HepG2 (cell line): ENCODE results near the gene BANP. TPM values are rescaled to one million over a fixed set of nuclear protein-coding genes. Genes with fewer than 3 reads are reported as not detected.
A peak's percentile ranks its signal among the peaks of the same experiment; 100 is the strongest.

ENCODE experiments used
- ATAC-seq: fragments of 200-7000 bp; cut with Tn5 transposase; 3 replicates; pipeline ENCODE4 v1.9.1; 2020; ENCODE audit warnings: mild to moderate bottlenecking, moderate library complexity
- BruUV-seq: library from RNA; stranded (reverse); fragments of 400-500 nt; replicated peaks from 2 replicates; lab custom pipeline; 2021; lab: Mats Ljungman, UMichigan
- CTCF ChIA-PET: fragments of 300-600 bp; formaldehyde crosslinking; extraction: SDS; loops from one replicate; lab custom pipeline; 2021; ENCODE audit warnings: low total read pairs, inconsistent platforms, low intra/inter-chr PET ratio; lab: Yijun Ruan, JAX
- POLR2A ChIA-PET: fragments of 350-600 bp; sonication (Branson Sonifier 250); formaldehyde crosslinking; loops from one replicate; lab custom pipeline; 2020; ENCODE audit warnings: antibody characterized with exemption, inconsistent platforms; lab: Yijun Ruan, JAX
- DNase-seq: peaks from one replicate; pipeline ENCODE4 v3.0.0-alpha.2; 2015; ENCODE audit warnings: low spot score
- FAIRE-seq: peaks from 3 replicates; lab custom pipeline; 2011; peaks lifted over from hg19 to GRCh38; lab: Jason Lieb, UNC
- H2AFZ ChIP-seq: one replicate; pipeline ENCODE4 v1.6.1; 2011; ENCODE audit warnings: low read length, inconsistent platforms
- H3K27ac ChIP-seq: fragments of 300-600 bp; 3 replicates; pipeline ENCODE4 v1.8.0; 2011; ENCODE audit warnings: mixed run types, mild to moderate bottlenecking, mixed read lengths, low read length, inconsistent platforms; ENCODE audit not compliant: insufficient read depth; ENCODE audit errors: extremely low read length
- H3K27me3 ChIP-seq, 2 experiments: fragments of 200-600 bp in 1 of 2; 2 replicates in 1 of 2; 3 replicates in 1 of 2; pipeline versions ENCODE4 v1.6.0 to v1.8.0; 2011; ENCODE audit warnings: low read length in 2 of 2, mild to moderate bottlenecking in 2 of 2, moderate library complexity in 2 of 2, inconsistent platforms in 1 of 2; ENCODE audit not compliant: insufficient read depth in 2 of 2, control insufficient read depth in 1 of 2
- H3K36me3 ChIP-seq, 2 experiments: fragments of 200-600 bp in 1 of 2; replicated peaks in 1 of 2; 2 replicates in 1 of 2; 3 replicates in 1 of 2; pipeline versions ENCODE4 v1.5.1 to v1.8.0; 2011; ENCODE audit warnings: low read length in 2 of 2, inconsistent platforms in 1 of 2; ENCODE audit not compliant: insufficient read depth in 2 of 2, control insufficient read depth in 1 of 2
- H3K4me1 ChIP-seq: 2 replicates; pipeline ENCODE4 v1.5.1; 2012; ENCODE audit warnings: low read length, inconsistent platforms; ENCODE audit not compliant: insufficient read depth
- H3K4me2 ChIP-seq: 2 replicates; pipeline ENCODE4 v1.6.0; 2011; ENCODE audit warnings: low read depth, low read length, inconsistent platforms
- H3K4me3 ChIP-seq, 3 experiments: fragments of 200-600 bp in 1 of 3; sonication (generic), shearing (Covaris generic) in 1 of 3; replicated peaks in 1 of 3; 2 replicates each; pipeline ENCODE4 v1.5.1; 2011 to 2016; ENCODE audit warnings: low read length in 3 of 3, inconsistent platforms in 2 of 3, low read depth in 2 of 3, mild to moderate bottlenecking in 2 of 3, control low read depth in 1 of 3, mixed read lengths in 1 of 3; ENCODE audit not compliant: insufficient read depth in 1 of 3
- H3K79me2 ChIP-seq: one replicate; pipeline ENCODE4 v1.6.1; 2011; ENCODE audit warnings: low read length, inconsistent platforms; ENCODE audit not compliant: insufficient read depth
- H3K9ac ChIP-seq: 2 replicates; pipeline ENCODE4 v1.6.0; 2011; ENCODE audit warnings: mild to moderate bottlenecking, low read depth, low read length, inconsistent platforms; ENCODE audit not compliant: insufficient read depth
- H3K9me3 ChIP-seq: 2 replicates; pipeline ENCODE4 v1.5.1; 2012; ENCODE audit warnings: mild to moderate bottlenecking, low read length
- H4K20me1 ChIP-seq: 2 replicates; pipeline ENCODE4 v1.6.0; 2011; ENCODE audit warnings: inconsistent platforms, mild to moderate bottlenecking, low read length, moderate library complexity; ENCODE audit not compliant: insufficient read depth
- HNRNPLL ChIP-seq: fragments of 200-400 bp; formaldehyde crosslinking; IDR thresholded peaks from 2 replicates; pipeline ENCODE4 v1.6.1; 2017; ENCODE audit warnings: mild to moderate bottlenecking, low read depth, low read length; ENCODE audit not compliant: poor library complexity, severe bottlenecking
- KDM5A ChIP-seq: fragments of 200-600 bp; sonication (generic); IDR thresholded peaks from 2 replicates; pipeline ENCODE4 v1.7.0; 2018; ENCODE audit warnings: antibody characterized with exemption, mild to moderate bottlenecking, low read length, borderline replicate concordance
- REL ChIP-seq: sonication (generic); formaldehyde crosslinking; conservative IDR thresholded peaks from 2 replicates; pipeline ENCODE4 v1.8.0; 2022; ENCODE audit warnings: mild to moderate bottlenecking, missing genetic modification reagents, moderate library complexity
- TSC22D2 ChIP-seq: sonication (generic); formaldehyde crosslinking; IDR thresholded peaks from 2 replicates; pipeline ENCODE4 v1.5.1; 2020; ENCODE audit warnings: missing genetic modification reagents, mild to moderate bottlenecking, borderline replicate concordance
- ZNF343 ChIP-seq: sonication (generic); formaldehyde crosslinking; IDR thresholded peaks from 2 replicates; pipeline ENCODE4 v1.4.0; 2020; ENCODE audit warnings: mild to moderate bottlenecking, missing genetic modification reagents
- ZNF543 ChIP-seq: sonication (generic); formaldehyde crosslinking; IDR thresholded peaks from 2 replicates; pipeline ENCODE4 v1.4.0; 2020; ENCODE audit warnings: mild to moderate bottlenecking, missing genetic modification reagents
- ZNF615 ChIP-seq: sonication (generic); formaldehyde crosslinking; IDR thresholded peaks from 2 replicates; pipeline ENCODE4 v1.5.0; 2020; ENCODE audit warnings: mild to moderate bottlenecking, missing genetic modification reagents, borderline replicate concordance
- WGBS: methylation state at CpG from one replicate; pipeline ENCODE4 v1.1.6; 2017; ENCODE audit warnings: low lambda C conversion rate; 5-methylcytosine and 5-hydroxymethylcytosine counted together
- in situ Hi-C: cut with HindIII; loops from 2 replicates; pipeline ENCODE4 v1.10.0; 2017; ENCODE audit warnings: low pct_unique_long_range_greater_than_20kb; ENCODE audit not compliant: extremely low pct_ligation_motif_present
- intact Hi-C: fragments of 100-400 bp; cut with micrococcal nuclease; formaldehyde crosslinking; loops from one replicate; pipeline ENCODE4 v1.10.0; 2022; ENCODE audit not compliant: unreplicated experiment
- polyA plus RNA-seq, 8 experiments: library from polyadenylated mRNA; depleted of rRNA in 3 of 8; stranded (reverse) in 7 of 8; unstranded in 1 of 8; fragments of >200 nt; fragmentation: Illumina TruSeq in 4 of 8; extraction: Trizol in 4 of 8; gene quantifications; 2 replicates each; pipeline versions ENCODE4 v1.2.1 to v1.2.3, GENCODE V29; 2011 to 2016; ENCODE audit warnings: low read depth in 4 of 8, missing spikeins in 1 of 8, mixed read lengths in 1 of 8; ENCODE audit not compliant: insufficient read depth in 1 of 8
- total RNA-seq, 5 experiments: library from RNA; depleted of rRNA; stranded (reverse); fragments of >200 nt; fragmentation: Illumina TruSeq; extraction: Trizol; gene quantifications; 2 replicates each; pipeline ENCODE4 v1.2.3, GENCODE V29; 2016; ENCODE audit warnings: low read depth in 1 of 5
- TF ChIP-seq, protein P1 (sequence below): sonication (generic); formaldehyde crosslinking; IDR thresholded peaks from 2 replicates; pipeline ENCODE4 v1.5.0; 2020; ENCODE audit warnings: missing genetic modification reagents
- TF ChIP-seq, protein P2 (sequence below): sonication (generic); formaldehyde crosslinking; IDR thresholded peaks from 2 replicates; pipeline ENCODE4 v1.8.0; 2022; ENCODE audit warnings: missing genetic modification reagents, mild to moderate bottlenecking, moderate library complexity, borderline replicate concordance

The BANP gene
- total and polyA plus RNA-seq, 2 of the 13 experiments (the other 11 are each of a cell fraction or from before 2014, with no cell fraction given): 20.2 to 23.8 TPM

- in situ Hi-C loops: no loop called here
- DNase-seq (no peak), FAIRE-seq (no peak), ATAC-seq (no peak)
- Histone ChIP-seq H2AFZ (no peak overlapping the region), H3K36me3 (peaks cover 7 to 24% of the 10 kb centered on the region in 2 experiments; a peak in 4 of 5 replicates), H3K27me3 (no peaks in the 10 kb centered on the region), H4K20me1 (no peaks in the 10 kb centered on the region), H3K79me2 (no peaks in the 10 kb centered on the region), H3K9me3 (no peaks in the 10 kb centered on the region), H3K4me2 (no peak overlapping the region), H3K4me3 (no peak overlapping the region), H3K4me1 (no peaks in the 10 kb centered on the region), H3K27ac (no peak overlapping the region), H3K9ac (no peak overlapping the region)
- TF ChIP-seq ZNF543 (CRISPR knock-in tag) (peak; percentile 96), REL (CRISPR knock-in tag) (no peak), KDM5A (no peak), TSC22D2 (CRISPR knock-in tag) (no peak), HNRNPLL (peak; percentile 9), ZNF615 (CRISPR knock-in tag) (no peak), ZNF343 (CRISPR knock-in tag) (no peak)
- TF ChIP-seq, protein P1, sequence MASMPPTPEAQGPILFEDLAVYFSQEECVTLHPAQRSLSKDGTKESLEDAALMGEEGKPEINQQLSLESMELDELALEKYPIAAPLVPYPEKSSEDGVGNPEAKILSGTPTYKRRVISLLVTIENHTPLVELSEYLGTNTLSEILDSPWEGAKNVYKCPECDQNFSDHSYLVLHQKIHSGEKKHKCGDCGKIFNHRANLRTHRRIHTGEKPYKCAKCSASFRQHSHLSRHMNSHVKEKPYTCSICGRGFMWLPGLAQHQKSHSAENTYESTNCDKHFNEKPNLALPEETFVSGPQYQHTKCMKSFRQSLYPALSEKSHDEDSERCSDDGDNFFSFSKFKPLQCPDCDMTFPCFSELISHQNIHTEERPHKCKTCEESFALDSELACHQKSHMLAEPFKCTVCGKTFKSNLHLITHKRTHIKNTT (CRISPR knock-in tag): no peak
- TF ChIP-seq, protein P2, sequence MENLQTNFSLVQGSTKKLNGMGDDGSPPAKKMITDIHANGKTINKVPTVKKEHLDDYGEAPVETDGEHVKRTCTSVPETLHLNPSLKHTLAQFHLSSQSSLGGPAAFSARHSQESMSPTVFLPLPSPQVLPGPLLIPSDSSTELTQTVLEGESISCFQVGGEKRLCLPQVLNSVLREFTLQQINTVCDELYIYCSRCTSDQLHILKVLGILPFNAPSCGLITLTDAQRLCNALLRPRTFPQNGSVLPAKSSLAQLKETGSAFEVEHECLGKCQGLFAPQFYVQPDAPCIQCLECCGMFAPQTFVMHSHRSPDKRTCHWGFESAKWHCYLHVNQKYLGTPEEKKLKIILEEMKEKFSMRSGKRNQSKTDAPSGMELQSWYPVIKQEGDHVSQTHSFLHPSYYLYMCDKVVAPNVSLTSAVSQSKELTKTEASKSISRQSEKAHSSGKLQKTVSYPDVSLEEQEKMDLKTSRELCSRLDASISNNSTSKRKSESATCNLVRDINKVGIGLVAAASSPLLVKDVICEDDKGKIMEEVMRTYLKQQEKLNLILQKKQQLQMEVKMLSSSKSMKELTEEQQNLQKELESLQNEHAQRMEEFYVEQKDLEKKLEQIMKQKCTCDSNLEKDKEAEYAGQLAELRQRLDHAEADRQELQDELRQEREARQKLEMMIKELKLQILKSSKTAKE (CRISPR knock-in tag): no peak
- ChIA-PET POLR2A (no interaction called here), CTCF (no interaction called here)
- BruUV-seq: no TSS peak
- WGBS: 92% methylated on average over 19 of the region's 19 CpGs
- intact Hi-C loops: no loop called here
Measured at GRCh38 chr16:88064889-88065746, 113.9 kb downstream of the BANP start.
